ENCODE measurements around the gene RALBP1.

DNA sequence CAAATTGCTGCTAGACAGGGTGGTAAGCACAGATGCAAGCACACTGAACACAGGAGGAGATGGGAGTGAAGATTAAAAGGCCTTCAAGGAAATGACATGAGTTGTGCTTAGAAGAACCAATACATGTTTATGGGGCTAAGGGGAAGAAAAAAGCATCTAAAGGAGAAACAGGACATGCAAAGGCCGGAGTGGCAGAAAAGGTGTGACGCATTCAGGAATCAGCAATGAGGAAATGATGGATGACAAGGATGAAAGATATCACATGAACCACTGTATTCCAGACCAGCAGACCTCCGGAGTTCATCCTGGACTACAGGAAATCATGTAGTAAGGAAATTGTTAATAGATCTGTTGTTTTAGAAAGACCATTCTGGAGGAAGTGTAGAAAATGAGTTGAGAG lies 96.2 kb downstream of the RALBP1 start:
- TF ChIP-seq POLR2A (IDR thresholded peaks at IDR 0.05; ENCODE audit: low read depth) (no peak), POLR2AphosphoS5 (IDR thresholded peaks at IDR 0.05) (no peak), EP300 (IDR thresholded peaks at IDR 0.05) (no peak)
- TF ChIP-seq, protein P1, sequence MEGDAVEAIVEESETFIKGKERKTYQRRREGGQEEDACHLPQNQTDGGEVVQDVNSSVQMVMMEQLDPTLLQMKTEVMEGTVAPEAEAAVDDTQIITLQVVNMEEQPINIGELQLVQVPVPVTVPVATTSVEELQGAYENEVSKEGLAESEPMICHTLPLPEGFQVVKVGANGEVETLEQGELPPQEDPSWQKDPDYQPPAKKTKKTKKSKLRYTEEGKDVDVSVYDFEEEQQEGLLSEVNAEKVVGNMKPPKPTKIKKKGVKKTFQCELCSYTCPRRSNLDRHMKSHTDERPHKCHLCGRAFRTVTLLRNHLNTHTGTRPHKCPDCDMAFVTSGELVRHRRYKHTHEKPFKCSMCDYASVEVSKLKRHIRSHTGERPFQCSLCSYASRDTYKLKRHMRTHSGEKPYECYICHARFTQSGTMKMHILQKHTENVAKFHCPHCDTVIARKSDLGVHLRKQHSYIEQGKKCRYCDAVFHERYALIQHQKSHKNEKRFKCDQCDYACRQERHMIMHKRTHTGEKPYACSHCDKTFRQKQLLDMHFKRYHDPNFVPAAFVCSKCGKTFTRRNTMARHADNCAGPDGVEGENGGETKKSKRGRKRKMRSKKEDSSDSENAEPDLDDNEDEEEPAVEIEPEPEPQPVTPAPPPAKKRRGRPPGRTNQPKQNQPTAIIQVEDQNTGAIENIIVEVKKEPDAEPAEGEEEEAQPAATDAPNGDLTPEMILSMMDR (IDR thresholded peaks at IDR 0.05) = no peak

All from esophagus muscularis mucosa (tissue), 4 donors.